Colonic mucosa (tissue), 4 donors: ENCODE measurements around the gene DENND1A. TPM values are rescaled to one million over a fixed set of nuclear protein-coding genes. Genes with fewer than 3 reads are reported as not detected.

Source experiments
- DNase-seq: peaks from one replicate; pipeline ENCODE4 v3.0.0-alpha.2; 2020
- H3K27ac ChIP-seq: fragments of 200-600 bp; one replicate; pipeline ENCODE4 v1.8.0; 2021
- H3K27me3 ChIP-seq: fragments of 200-600 bp; one replicate; pipeline ENCODE4 v1.8.0; 2021
- H3K36me3 ChIP-seq: fragments of 200-600 bp; one replicate; pipeline ENCODE4 v1.8.0; 2021
- H3K4me1 ChIP-seq: fragments of 200-600 bp; one replicate; pipeline ENCODE4 v1.8.0; 2021; ENCODE audit warnings: mild to moderate bottlenecking
- H3K4me3 ChIP-seq: fragments of 200-600 bp; one replicate; pipeline ENCODE4 v1.8.0; 2021
- H3K9ac ChIP-seq, 2 donors: one replicate each; pipeline ENCODE4 v1.7.0; 2013; ENCODE audit warnings: control low read depth in 2 of 2, low read depth in 2 of 2, low read length in 2 of 2
- H3K9me3 ChIP-seq: fragments of 200-600 bp; one replicate; pipeline ENCODE4 v1.8.0; 2021
- intact Hi-C: fragments of 100-400 bp; cut with DNase I; formaldehyde crosslinking; loops from one replicate; pipeline ENCODE4 v1.14.1; 2022
- total RNA-seq, 2 donors: library from RNA; stranded (reverse); fragmentation: NEBNext Ultra II Directional in 1 of 2; extraction: Animal tissue kit (Norgen Biotek cat#: 25700) in 1 of 2; gene quantifications; one replicate each; pipeline ENCODE4 v1.2.1, GENCODE V29; 2021
- TF ChIP-seq, protein P1 (sequence below): fragments of 200-600 bp; IDR thresholded peaks from one replicate; pipeline ENCODE4 v1.8.0; 2022; ENCODE audit warnings: antibody characterized with exemption, mild to moderate bottlenecking
- donor health status: healthy.
- donor health status: DM: no; HTN: no; CAD: no.
- donor health status: DM: no; HTN: no; CAD: no.

The DENND1A gene
- total RNA-seq, 2 donors from 2014 or later = 34.3 to 39.9 TPM

DNA sequence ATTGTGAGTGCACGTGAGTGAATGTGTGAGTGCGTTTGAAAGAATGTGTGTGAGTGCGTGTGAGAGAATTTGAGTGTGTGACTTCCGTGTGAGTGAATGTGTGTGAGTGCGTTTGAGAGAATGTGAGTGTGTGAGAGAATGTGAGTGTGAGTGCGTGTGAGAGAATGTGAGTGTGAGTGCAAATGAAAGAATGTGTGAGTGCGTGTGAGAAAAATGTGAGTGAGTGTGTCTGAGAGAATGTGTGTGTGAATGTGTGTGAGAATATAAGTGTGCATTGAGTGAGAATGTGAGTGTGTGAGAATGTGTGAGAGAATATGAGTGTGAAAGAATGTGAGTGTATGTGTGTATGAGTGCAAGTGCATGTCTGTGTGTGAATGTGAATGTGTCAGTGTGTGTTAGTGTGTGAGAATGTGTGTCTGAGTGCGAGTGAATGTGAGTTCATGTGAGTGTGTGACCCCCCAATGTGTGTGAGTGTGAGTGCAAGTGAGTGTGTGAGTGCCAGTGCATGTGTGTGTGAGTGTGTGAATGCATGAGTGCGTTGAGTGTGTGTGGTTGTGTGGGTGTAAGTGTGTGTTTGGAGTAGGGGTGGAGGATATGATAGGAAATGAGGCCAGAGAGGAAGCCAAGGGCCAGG, 43.8 kb upstream of the DENND1A start:
- TF ChIP-seq, protein P1, sequence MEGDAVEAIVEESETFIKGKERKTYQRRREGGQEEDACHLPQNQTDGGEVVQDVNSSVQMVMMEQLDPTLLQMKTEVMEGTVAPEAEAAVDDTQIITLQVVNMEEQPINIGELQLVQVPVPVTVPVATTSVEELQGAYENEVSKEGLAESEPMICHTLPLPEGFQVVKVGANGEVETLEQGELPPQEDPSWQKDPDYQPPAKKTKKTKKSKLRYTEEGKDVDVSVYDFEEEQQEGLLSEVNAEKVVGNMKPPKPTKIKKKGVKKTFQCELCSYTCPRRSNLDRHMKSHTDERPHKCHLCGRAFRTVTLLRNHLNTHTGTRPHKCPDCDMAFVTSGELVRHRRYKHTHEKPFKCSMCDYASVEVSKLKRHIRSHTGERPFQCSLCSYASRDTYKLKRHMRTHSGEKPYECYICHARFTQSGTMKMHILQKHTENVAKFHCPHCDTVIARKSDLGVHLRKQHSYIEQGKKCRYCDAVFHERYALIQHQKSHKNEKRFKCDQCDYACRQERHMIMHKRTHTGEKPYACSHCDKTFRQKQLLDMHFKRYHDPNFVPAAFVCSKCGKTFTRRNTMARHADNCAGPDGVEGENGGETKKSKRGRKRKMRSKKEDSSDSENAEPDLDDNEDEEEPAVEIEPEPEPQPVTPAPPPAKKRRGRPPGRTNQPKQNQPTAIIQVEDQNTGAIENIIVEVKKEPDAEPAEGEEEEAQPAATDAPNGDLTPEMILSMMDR = no peak
- no peak overlapping the region for H3K27ac ChIP-seq
- H3K4me1 ChIP-seq = no peaks in the 10 kb centered on the region
- H3K9me3 ChIP-seq = no peaks in the 10 kb centered on the region
- no peak overlapping the region for H3K4me3 ChIP-seq
- DNase-seq = no peak
- intact Hi-C loops = no loop called here
- no peaks in the 10 kb centered on the region for H3K36me3 ChIP-seq
- H3K27me3 ChIP-seq = no peaks in the 10 kb centered on the region
- no peak overlapping the region for H3K9ac ChIP-seq

DNA sequence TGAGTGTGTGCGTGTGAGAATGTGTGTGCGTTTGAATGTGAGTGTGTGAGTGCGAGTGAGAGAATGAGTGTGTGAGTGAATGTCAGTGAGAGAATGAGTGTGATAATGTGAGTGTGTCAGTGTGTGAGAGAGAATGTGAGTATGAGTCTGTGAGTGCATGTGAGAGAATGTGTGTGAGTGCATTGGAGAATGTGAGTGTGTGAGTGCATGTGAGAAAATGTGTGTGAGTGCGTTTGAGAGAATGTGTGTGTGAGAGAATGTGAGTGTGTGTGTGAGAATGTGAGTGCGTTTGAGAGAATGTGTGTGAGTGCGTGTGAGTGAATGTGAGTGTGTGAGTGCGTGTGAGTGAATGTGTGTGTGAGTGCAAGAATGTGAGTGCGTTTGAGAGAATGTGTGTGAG, 42.7 kb upstream of the DENND1A start:
- H3K4me3 ChIP-seq = no peak overlapping the region
- intact Hi-C loops = no loop called here
- H3K4me1 ChIP-seq = no peaks in the 10 kb centered on the region
- H3K27me3 ChIP-seq = no peaks in the 10 kb centered on the region
- no peak overlapping the region for H3K9ac ChIP-seq
- no peak overlapping the region for H3K27ac ChIP-seq
- TF ChIP-seq, protein P1 = no peak
- H3K36me3 ChIP-seq = no peaks in the 10 kb centered on the region
- no peak for DNase-seq
- no peaks in the 10 kb centered on the region for H3K9me3 ChIP-seq

DNA sequence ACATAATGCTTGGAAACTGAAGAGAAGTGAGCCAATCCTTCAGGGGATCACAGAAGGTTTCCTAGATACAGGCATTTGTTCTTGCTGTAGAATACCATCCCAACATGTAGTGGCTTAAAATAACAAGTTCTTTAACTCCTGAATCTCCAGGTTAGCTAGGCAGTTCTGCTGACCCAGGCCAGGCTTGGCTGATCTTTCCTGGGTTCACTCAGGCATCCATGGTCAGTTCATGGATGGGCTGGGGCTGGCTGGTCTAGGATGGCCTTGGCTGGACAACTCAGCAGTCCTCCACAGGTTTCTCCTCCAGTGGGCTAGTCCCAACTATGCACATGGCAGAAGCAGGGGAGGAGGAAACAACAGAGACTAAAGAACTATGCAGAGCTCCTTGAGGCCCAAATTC, 37.4 kb upstream of the DENND1A start:
- Histone ChIP-seq H3K4me1 (no peaks in the 10 kb centered on the region), H3K36me3 (no peaks in the 10 kb centered on the region), H3K9ac (no peak overlapping the region), H3K4me3 (no peak overlapping the region), H3K27ac (no peak overlapping the region), H3K27me3 (no peaks in the 10 kb centered on the region), H3K9me3 (no peaks in the 10 kb centered on the region)
- intact Hi-C loops = no loop called here
- TF ChIP-seq, protein P1 = no peak
- no peak for DNase-seq

DNA sequence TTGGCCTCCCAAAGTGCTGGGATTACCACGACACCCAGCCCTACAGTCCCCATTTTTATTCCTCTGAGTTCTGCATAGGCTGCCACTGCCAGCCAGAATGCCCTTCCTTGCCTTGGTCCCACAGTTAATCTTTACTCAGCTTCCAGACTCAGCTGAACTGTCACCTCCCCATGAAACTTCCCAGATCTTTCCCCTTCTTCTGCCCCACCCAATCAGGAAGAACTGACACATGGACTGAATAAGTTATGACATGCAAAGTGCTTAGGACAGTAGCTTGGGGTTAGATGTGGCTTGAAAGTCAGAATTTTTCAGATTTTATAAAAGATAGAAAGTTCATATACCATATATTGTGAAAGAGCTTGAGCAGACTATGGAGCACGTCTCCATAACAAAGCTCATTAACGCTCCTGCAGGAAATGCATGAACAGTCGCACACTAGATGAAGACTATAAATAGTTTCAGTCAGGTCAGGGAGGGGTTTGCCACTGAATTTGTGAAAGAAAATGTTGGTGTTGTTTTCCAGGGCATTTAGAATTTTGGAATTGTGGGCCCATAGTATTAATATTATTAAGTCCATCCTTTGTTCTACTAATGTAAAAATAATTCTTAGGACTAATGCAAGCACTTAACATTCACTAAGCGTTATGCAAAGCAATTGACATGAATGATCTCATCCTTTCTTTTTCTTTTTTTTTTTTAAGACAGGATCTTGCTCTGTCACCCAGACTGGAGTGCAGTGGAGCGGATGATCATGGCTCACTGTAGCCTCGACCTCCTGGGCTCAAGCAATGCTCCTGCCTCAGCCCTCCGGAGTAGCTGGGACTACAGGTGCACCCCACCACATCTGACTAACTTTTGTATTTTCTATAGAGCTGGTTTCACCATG, 36.1 kb upstream of the DENND1A start:
- Histone ChIP-seq H3K27ac (no peak overlapping the region), H3K27me3 (peaks cover 2% of the 10 kb centered on the region), H3K4me1 (no peaks in the 10 kb centered on the region), H3K9me3 (no peaks in the 10 kb centered on the region), H3K4me3 (no peak overlapping the region), H3K36me3 (no peaks in the 10 kb centered on the region), H3K9ac (no peak overlapping the region)
- TF ChIP-seq, protein P1 = no peak
- intact Hi-C loops = no loop called here
- no peak for DNase-seq

DNA sequence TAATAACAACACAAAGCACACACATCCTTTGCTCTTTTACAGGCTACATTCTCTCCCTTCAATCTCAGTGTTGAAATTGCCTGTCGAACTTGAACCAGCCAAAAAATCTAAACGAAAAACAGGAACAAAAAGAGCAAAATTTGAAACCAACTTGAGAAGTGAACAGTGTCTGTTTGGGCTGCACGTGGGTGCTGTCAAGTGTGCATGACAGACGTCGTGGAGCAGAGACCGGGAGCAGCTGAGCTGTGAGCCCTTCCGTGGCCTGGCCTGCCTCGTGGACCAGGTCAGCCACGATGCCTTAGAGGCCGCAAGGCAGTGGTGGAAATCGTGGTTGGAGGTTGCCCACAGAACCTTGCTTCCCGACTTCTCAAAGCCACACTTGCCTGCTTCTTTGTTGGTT, 34.8 kb upstream of the DENND1A start:
- TF ChIP-seq, protein P1 = no peak
- Histone ChIP-seq H3K36me3 (no peaks in the 10 kb centered on the region), H3K27ac (no peak overlapping the region), H3K27me3 (peaks cover 6% of the 10 kb centered on the region), H3K4me1 (no peaks in the 10 kb centered on the region), H3K9me3 (no peaks in the 10 kb centered on the region), H3K4me3 (no peak overlapping the region), H3K9ac (no peak overlapping the region)
- no peak for DNase-seq
- intact Hi-C loops = no loop called here
